HG02885 (cell line): ENCODE data around the gene COA1.
"Not testable (repeated sequence)": the region's sequence is repeated elsewhere in the genome, so short reads cannot be mapped to it uniquely, and the experiment has no call there.

Experiments
- ATAC-seq: cut with Tn5 transposase; IDR thresholded peaks from one replicate; pipeline ENCODE4 v1.9.1; 2021; ENCODE audit warnings: mild to moderate bottlenecking; ENCODE audit not compliant: unreplicated experiment, poor library complexity

The COA1 gene

DNA sequence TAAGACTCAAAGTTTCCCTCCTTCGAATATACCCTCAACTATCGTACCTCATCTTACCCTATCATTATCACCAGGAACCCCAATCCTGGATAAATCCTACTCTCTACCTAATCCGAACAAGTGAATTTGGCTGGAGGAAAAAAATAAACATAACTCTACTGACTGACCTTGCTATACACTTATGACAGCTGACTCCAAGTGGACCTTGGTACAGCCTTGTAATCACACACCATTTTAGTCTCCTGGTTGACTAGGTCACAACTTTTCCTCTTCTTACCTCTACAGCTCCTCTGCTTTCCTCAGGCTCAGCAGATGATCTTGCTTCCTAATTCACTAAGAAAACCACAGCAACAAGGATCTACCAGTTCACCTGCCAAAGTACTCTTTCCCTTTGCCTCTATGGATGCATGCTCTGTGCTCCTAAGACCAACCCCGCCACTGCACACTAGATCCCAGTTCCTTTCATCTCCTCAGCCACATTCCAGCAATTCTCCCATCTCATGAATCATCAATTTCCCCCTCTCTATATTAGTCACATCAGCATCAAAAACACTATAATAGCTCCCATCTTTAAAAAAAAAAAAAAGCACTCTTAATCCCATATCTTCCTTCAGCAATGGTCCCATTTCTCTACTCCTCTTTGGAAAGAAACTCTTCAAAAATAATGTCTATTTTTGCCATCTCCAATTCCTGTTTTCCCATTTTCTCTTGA lies 35.5 kb downstream of the COA1 start:
- no peak for ATAC-seq

- ATAC-seq: no peak
These were observed 36.5 kb downstream of the COA1 start for GRCh38 chr7:43692582-43693373.

GRCh38 chr7:43691611-43692010 lies 37.7 kb downstream of the COA1 start:
- no peak for ATAC-seq

GRCh38 chr7:43689115-43689514 lies 40.2 kb downstream of the COA1 start:
- ATAC-seq: no peak

DNA sequence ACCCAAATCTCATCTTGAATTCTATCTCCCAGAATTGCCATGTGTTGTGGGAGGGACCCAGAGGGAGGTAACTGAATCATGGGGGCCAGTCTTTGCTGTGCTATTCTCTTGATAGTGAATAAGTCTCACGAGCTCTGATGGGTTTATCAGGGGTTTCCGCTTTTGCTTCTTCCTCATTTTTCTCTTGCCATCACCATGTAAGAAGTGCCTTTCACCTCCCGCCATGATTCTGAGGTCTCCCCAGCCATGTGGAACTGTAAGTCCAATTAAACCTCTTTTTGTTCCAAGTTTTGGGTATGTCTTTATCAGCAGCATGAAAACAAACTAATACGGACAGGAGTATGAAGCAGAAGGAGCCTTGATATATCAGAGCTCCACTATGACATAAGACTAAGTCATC lies 41.5 kb downstream of the COA1 start:
- ATAC-seq: not testable (repeated sequence)

DNA sequence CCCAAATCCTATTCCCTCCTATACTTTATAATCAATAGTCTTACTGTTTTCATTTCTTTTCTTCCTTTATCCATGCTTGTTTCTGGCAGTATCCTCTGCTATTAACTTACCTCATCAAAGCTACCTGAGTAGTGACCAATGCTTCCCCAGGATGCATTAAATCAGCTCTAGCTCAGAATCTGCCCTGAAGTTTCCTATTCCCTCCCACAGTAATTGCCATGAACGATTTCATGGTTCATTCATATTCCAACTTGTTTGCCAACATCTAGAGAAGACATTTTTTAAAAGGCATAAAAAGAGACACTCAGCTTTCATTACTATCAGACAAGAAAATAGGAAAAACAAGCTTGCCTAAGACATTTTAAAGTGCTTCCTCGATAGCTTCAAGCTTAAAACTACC lies 42.3 kb downstream of the COA1 start:
- no peak for ATAC-seq

DNA sequence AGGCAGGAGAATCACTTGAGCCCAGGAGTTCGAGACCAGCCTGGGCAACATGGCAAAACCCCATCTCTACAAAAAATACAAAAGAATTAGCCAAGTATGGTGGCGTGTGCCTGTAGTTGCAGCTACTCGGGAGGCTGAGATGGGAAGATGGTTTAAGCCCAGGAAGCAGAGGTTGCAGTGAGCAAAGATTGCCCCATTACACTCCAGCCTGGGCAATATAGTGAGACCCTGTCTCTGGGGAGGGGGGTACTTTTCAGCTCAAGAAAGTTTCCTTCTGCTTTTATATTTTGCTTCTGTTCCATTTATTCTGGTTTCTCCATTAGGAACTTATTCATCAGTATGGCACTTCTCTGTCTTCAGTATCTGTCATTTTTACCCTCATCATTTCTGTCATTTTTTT lies 48.6 kb downstream of the COA1 start:
- no peak for ATAC-seq

- peak; percentile 53 for ATAC-seq
These were observed 49.9 kb downstream of the COA1 start for GRCh38 chr7:43679210-43680068.

- no peak for ATAC-seq
These were observed 51.0 kb downstream of the COA1 start for GRCh38 chr7:43678315-43678714.

GRCh38 chr7:43677864-43678263 lies 51.5 kb downstream of the COA1 start:
- ATAC-seq: no peak

DNA sequence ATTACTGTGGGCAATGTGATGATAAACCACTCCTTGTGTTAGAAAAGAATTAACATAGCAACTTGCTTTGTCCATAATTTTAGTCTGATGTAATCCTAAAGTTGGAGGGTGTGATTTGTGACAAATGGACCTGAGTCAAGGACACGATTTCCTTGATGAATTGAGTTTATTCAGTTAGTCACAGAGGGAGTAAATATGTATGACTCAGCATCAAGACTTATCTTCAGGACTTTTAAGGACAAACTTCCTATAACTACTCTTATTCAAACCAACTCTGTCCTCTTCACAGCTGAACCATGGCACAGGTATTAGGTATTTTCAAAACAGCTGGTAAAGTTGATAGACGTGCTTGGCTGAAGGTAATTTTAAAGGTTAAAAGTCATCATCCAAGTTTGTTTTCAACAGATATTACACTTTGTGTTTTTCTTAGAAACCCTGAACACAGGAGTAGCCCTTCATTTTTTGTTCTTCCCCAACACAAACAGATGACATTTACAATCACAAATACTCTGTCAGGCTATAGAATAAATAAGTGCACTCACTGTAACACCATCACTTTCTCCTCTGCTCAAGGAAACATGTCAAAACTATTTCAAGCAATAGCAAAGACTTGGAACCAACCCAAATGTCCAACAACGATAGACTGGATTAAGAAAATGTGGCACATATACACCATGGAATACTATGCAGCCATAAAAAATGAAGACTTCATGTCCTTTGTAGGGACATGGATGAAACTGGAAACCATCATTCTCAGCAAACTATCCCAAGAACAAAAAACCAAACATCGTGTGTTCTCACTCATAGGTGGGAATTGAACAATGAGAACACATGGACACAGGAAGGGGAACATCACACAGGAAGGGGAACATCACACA lies 54.5 kb downstream of the COA1 start:
- no peak for ATAC-seq

DNA sequence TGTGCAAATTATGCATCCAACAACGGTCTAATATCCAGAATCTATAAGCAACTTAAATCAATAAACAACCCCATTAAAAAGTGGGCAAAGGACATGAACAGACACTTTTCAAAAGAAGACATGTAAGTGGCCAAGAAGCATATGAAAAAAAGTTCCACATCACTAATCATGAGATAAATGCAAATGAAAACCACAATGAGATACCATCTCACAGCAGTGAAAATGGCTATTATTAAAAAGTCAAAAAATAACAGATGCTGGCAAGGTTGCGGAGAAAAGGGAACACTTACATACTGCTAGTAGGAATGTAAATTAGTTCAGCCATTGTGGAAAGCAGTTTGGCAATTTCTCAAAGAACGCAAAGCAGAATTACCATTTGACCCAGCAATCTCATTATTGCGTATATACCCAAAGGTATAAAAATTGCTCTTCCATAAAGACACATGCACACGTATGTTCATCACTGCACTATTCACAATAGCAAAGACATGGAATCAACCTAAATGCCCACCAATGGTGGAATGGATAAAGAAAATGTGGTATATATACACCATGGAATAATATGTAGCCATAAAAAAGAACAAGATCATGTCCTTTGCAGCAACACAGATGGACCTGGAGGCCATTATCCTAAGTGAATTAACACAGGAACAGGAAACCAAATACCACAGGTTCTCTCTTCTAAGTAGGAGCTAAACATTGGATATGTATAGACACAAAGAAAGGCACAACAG lies 55.9 kb downstream of the COA1 start:
- not testable (repeated sequence) for ATAC-seq

DNA sequence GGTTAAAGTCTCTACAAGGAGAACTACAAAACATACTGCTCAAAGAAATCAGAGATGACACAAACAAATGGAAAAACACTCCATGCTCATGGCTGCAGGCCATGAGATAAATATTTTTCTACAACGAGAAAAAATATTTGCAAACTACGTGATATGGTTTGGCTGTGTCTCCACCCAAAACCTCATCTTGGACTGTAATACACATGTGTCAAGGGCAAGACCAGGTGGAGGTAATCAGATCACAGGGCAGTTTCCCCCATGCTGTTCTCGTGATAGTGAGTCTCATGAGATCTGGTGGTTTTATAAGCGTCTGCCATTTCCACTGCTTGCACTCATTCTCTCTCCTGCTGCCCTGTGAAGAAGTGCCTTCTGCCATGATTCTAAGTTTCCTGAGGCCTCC lies 57.8 kb downstream of the COA1 start:
- ATAC-seq: no peak

DNA sequence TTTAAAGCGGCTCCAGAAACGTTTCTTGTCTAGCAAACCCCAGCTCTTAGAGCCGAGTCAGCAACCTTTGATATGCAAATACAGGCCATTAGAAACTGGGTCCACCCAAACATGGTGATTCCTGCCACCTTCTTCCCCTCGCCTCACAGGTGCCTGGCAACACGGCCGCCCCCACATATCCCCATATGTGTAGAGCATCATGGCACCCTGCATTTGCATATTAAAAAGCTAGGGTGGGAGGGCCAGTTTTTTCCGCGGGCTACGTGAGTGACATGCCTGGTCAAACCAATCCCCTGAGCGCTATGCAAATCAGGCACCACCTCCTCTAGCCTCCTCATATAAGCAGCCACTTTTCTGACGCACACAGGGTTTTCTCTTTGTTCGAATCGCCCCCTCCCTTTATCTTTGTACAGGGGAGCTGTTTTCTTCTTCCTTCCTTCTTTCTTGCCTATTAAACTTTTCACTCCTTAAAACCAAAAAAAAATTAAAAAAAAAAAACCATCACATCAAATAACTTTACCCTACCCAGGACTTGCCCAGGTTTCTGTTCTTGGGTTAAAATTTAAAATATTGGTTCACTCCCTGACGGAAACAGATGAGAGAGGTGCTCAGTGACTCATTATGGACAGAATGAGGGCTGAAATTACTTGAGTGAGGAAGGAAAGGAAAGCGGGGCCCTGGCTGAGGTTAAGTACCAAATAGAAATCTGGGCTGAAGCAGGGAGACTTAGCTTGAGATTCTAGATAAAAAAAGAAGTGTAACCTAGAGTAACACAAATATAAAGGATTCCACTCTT lies 59.8 kb downstream of the COA1 start:
- ATAC-seq: no peak

GRCh38 chr7:43668035-43668434 lies 61.3 kb downstream of the COA1 start:
- no peak for ATAC-seq

GRCh38 chr7:43666938-43667337 lies 62.4 kb downstream of the COA1 start:
- ATAC-seq: no peak

- ATAC-seq: no peak
These were observed 64.6 kb downstream of the COA1 start for GRCh38 chr7:43664681-43665080.

- ATAC-seq: no peak
These were observed 69.2 kb downstream of the COA1 start for GRCh38 chr7:43660141-43660540.

DNA sequence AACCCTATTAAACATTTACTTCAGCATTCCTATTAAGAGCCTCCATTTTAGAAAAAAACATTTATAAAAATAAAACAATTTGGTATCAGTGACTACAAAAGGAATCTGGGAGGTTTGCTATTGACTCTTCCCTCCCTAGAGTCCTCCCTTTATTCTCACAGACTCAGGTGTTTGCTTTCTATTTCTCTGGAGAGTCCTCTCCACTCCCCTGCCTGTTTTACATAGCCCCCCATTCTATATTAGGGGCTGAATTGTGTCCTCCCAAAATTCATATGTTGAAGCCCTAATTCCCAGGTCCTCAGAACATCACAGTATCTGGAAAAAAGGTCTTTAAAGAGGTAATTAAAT lies 69.8 kb downstream of the COA1 start:
- no peak for ATAC-seq
